Measurements from ENCODE around the gene SUGCT. TPM values are rescaled to one million over a fixed set of nuclear protein-coding genes. Genes with fewer than 3 reads are reported as not detected.

The SUGCT gene
- polyA plus RNA-seq, 1 of the 3 experiments (the other 2 are of a cell fraction), result 53.7 TPM

DNA sequence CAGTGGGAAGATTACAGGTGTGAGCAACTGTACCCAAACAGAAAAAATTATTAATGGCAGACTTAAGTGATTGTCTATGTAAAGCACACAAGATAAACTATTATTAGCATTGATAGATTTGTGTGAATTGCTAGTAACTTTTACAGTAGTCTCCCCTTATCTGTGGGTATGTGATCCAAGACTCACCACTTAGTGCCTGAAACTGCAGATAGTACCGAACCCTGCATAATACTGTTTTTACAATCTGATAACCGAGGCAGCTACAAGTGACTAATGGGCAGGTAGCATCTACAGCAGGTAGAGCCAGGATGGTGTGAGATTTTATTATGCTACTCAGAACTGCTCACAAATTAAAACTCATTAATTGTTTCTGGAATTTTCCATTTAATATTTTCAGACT is 31.9 kb upstream of the SUGCT start:
- 98% methylated on average over 2 of the region's 2 CpGs for WGBS (ENCODE audit: low lambda C conversion rate)
- H3K9ac ChIP-seq, result no peak overlapping the region
- no peaks in the 10 kb centered on the region; a peak in 2 of 4 replicates for H3K4me1 ChIP-seq (ENCODE audit: control insufficient read depth in 1 of 2, insufficient read depth in 2 of 2, low read depth in 1 of 2, low read length in 1 of 2)
- peaks cover 12 to 45% of the 10 kb centered on the region in 2 experiments for H3K36me3 ChIP-seq (replicated peaks in 1 of 2; ENCODE audit: control insufficient read depth in 1 of 2, insufficient read depth in 2 of 2, low read length in 1 of 2)
- no peak for DNase-seq
- H3K27ac ChIP-seq (ENCODE audit: low read depth in 2 of 2, low read length in 1 of 2), result no peak overlapping the region
- TF ChIP-seq, protein P1, sequence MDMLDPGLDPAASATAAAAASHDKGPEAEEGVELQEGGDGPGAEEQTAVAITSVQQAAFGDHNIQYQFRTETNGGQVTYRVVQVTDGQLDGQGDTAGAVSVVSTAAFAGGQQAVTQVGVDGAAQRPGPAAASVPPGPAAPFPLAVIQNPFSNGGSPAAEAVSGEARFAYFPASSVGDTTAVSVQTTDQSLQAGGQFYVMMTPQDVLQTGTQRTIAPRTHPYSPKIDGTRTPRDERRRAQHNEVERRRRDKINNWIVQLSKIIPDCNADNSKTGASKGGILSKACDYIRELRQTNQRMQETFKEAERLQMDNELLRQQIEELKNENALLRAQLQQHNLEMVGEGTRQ (IDR thresholded peaks at IDR 0.05; ENCODE audit: borderline replicate concordance, low read depth, low read length), result no peak
- TF ChIP-seq JUND (IDR thresholded peaks at IDR 0.05) (no peak), POLR2AphosphoS5 (IDR thresholded peaks at IDR 0.05; ENCODE audit: low read depth, low read length) (no peak), CHD2 (IDR thresholded peaks at IDR 0.05; ENCODE audit: low read length, partially characterized antibody) (no peak)
- no peaks in the 10 kb centered on the region for H3K9me3 ChIP-seq
- no peaks in the 10 kb centered on the region for H3K27me3 ChIP-seq (ENCODE audit: insufficient read depth)
- ChIA-PET CTCF (interaction anchor here (1.4 kb wide), 1 partner anchor 207 kb away, joined by 4 read pairs; no protein-coding TSS in a partner anchor), POLR2A (no interaction called here)
- H3K79me2 ChIP-seq (ENCODE audit: insufficient read depth), result peaks cover 58% of the 10 kb centered on the region
- no peaks in the 10 kb centered on the region for H3K9me2 ChIP-seq
- H3F3A ChIP-seq (replicated peaks; ENCODE audit: insufficient read depth), result peaks cover 21% of the 10 kb centered on the region
- H2AFZ ChIP-seq (ENCODE audit: low read depth), result no peak overlapping the region
- H3K4me2 ChIP-seq, result no peak overlapping the region
- no peak overlapping the region for H3K4me3 ChIP-seq (ENCODE audit: low read depth in 2 of 2, low read length in 1 of 2)
- H4K20me1 ChIP-seq (ENCODE audit: insufficient read depth), result no peaks in the 10 kb centered on the region

DNA sequence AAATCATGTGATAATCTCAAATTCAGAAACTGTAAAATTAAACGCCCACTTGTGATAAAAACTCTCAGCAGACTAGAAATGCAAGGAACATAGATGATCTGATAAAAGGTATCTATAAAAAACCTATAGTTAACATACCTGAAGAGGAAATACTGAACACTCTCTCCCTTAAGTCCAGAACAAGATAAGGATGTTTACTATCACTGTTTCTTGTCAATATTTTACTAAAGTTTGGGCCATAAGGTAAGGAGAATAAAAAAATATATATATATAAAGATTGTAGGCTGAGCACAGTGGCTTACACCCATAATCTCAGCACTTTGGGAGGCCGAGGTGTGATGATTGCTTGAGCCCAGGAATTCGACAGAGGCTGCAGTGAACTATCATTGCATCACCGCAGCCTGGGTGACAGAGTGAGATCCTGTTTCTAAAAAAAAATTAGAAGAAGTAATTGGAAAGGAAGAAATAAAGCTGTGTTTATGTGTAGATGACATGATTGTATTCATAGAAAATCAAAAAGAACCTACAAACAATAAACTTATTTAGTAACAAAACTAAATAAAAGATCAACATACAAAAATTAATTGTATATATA is 28.8 kb upstream of the SUGCT start:
- H3K4me3 ChIP-seq (ENCODE audit: low read depth in 2 of 2, low read length in 1 of 2), result no peak overlapping the region
- no peaks in the 10 kb centered on the region for H3K27me3 ChIP-seq (ENCODE audit: insufficient read depth)
- no peaks in the 10 kb centered on the region for H3K9me2 ChIP-seq
- peaks cover 4 to 30% of the 10 kb centered on the region in 2 experiments for H3K36me3 ChIP-seq (replicated peaks in 1 of 2; ENCODE audit: control insufficient read depth in 1 of 2, insufficient read depth in 2 of 2, low read length in 1 of 2)
- POLR2A ChIA-PET, result no interaction called here
- H4K20me1 ChIP-seq (ENCODE audit: insufficient read depth), result no peaks in the 10 kb centered on the region
- peaks cover 16% of the 10 kb centered on the region for H3F3A ChIP-seq (replicated peaks; ENCODE audit: insufficient read depth)
- H3K79me2 ChIP-seq (ENCODE audit: insufficient read depth), result peaks cover 49% of the 10 kb centered on the region
- WGBS (ENCODE audit: low lambda C conversion rate), result 94% methylated on average over 4 of the region's 4 CpGs
- no peak overlapping the region for H2AFZ ChIP-seq (ENCODE audit: low read depth)
- H3K4me1 ChIP-seq (ENCODE audit: control insufficient read depth in 1 of 2, insufficient read depth in 2 of 2, low read depth in 1 of 2, low read length in 1 of 2), result no peaks in the 10 kb centered on the region; a peak in 1 of 4 replicates
- no peak overlapping the region for H3K27ac ChIP-seq (ENCODE audit: low read depth in 2 of 2, low read length in 1 of 2)
- H3K4me2 ChIP-seq, result no peak overlapping the region
- TF ChIP-seq CHD2 (IDR thresholded peaks at IDR 0.05; ENCODE audit: low read length, partially characterized antibody) (no peak), ELF1 (IDR thresholded peaks at IDR 0.05) (no peak), MXI1 (IDR thresholded peaks at IDR 0.05; ENCODE audit: low read depth, low read length) (no peak), MEF2A (IDR thresholded peaks at IDR 0.05; ENCODE audit: borderline replicate concordance, low read depth) (no peak), NFIC (IDR thresholded peaks at IDR 0.05; ENCODE audit: borderline replicate concordance) (no peak), SMC3 (IDR thresholded peaks at IDR 0.05; ENCODE audit: low read depth, low read length) (no peak), FOSL2 (IDR thresholded peaks at IDR 0.05; ENCODE audit: borderline replicate concordance, low read depth) (no peak), RXRA (IDR thresholded peaks at IDR 0.05; ENCODE audit: borderline replicate concordance, low read depth) (no peak), JUND (IDR thresholded peaks at IDR 0.05) (no peak), YY1 (IDR thresholded peaks at IDR 0.05; ENCODE audit: low read depth) (no peak), TCF12 (IDR thresholded peaks at IDR 0.05) (no peak), EZH2phosphoT487 (IDR thresholded peaks at IDR 0.05; ENCODE audit: borderline replicate concordance, low read depth) (no peak)
- TF ChIP-seq, protein P2, sequence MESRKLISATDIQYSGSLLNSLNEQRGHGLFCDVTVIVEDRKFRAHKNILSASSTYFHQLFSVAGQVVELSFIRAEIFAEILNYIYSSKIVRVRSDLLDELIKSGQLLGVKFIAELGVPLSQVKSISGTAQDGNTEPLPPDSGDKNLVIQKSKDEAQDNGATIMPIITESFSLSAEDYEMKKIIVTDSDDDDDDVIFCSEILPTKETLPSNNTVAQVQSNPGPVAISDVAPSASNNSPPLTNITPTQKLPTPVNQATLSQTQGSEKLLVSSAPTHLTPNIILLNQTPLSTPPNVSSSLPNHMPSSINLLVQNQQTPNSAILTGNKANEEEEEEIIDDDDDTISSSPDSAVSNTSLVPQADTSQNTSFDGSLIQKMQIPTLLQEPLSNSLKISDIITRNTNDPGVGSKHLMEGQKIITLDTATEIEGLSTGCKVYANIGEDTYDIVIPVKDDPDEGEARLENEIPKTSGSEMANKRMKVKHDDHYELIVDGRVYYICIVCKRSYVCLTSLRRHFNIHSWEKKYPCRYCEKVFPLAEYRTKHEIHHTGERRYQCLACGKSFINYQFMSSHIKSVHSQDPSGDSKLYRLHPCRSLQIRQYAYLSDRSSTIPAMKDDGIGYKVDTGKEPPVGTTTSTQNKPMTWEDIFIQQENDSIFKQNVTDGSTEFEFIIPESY (IDR thresholded peaks at IDR 0.05; ENCODE audit: borderline replicate concordance, low read depth), result no peak
- TF ChIP-seq, protein P3, sequence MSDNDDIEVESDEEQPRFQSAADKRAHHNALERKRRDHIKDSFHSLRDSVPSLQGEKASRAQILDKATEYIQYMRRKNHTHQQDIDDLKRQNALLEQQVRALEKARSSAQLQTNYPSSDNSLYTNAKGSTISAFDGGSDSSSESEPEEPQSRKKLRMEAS (IDR thresholded peaks at IDR 0.05; ENCODE audit: low read depth), result no peak
- DNase-seq, result no peak
- CTCF ChIA-PET, result no interaction called here
- no peak overlapping the region for H3K9ac ChIP-seq
- no peaks in the 10 kb centered on the region for H3K9me3 ChIP-seq

Data from SK-N-SH (cell line).